GM12878 (cell line): Measurements from ENCODE around the gene GPR62. TPM values are rescaled to one million over a fixed set of nuclear protein-coding genes. Genes with fewer than 3 reads are reported as not detected.

ENCODE experiments used
- ATAC-seq: fragments of 200-7000 bp; cut with Tn5 transposase; 3 replicates; pipeline ENCODE4 v1.9.1; 2020; ENCODE audit warnings: mild to moderate bottlenecking, moderate library complexity
- Bru-seq: library from RNA; stranded (reverse); fragments of 400-500 nt; gene quantifications from one replicate; lab custom pipeline; 2021; lab: Mats Ljungman, UMichigan
- BruChase-seq, 2 experiments: library from RNA; stranded (reverse); fragments of 400-500 nt; gene quantifications; one replicate each; lab custom pipeline; 2021; lab: Mats Ljungman, UMichigan
- BruUV-seq: library from RNA; stranded (reverse); fragments of 400-500 nt; replicated peaks from 2 replicates; lab custom pipeline; 2021; lab: Mats Ljungman, UMichigan
- CTCF ChIA-PET: fragments of 300-600 bp; sonication (Branson Sonifier 250); formaldehyde crosslinking; extraction: SDS; loops from one replicate; lab custom pipeline; 2021; ENCODE audit warnings: inconsistent platforms; lab: Yijun Ruan, JAX
- POLR2A ChIA-PET: fragments of 350-600 bp; formaldehyde crosslinking; extraction: SDS; loops from one replicate; lab custom pipeline; 2021; ENCODE audit warnings: inconsistent platforms; lab: Charles Lee
- RAD21 ChIA-PET: fragments of 300-600 bp; sonication (Branson Sonifier 250); formaldehyde crosslinking; loops from one replicate; lab custom pipeline; 2023; ENCODE audit warnings: antibody characterized with exemption; ENCODE audit not compliant: unreplicated experiment; lab: Charles Lee
- SMC1A ChIA-PET: fragments of 300-600 bp; sonication (Branson Sonifier 250); formaldehyde crosslinking; loops from one replicate; lab custom pipeline; 2023; ENCODE audit not compliant: unreplicated experiment, uncharacterized antibody; lab: Charles Lee
- DNase-seq: peaks from one replicate; pipeline ENCODE4 v3.0.0-alpha.2; 2011; ENCODE audit warnings: low read depth, low spot score
- FAIRE-seq: peaks from 3 replicates; lab custom pipeline; 2011; peaks lifted over from hg19 to GRCh38; lab: Jason Lieb, UNC
- H2AFZ ChIP-seq: 2 replicates; pipeline ENCODE4 v1.6.0; 2011; ENCODE audit warnings: low read depth, low read length, control low read depth; ENCODE audit not compliant: control insufficient read depth
- H3K27ac ChIP-seq: 2 replicates; pipeline ENCODE4 v1.5.1; 2011; ENCODE audit warnings: control low read depth; ENCODE audit not compliant: control insufficient read depth, insufficient read depth
- H3K27me3 ChIP-seq, 2 experiments: replicated peaks in 1 of 2; 2 replicates each; pipeline versions ENCODE4 v1.6.0 to v1.6.1; 2011; ENCODE audit warnings: low read length in 1 of 2; ENCODE audit not compliant: control insufficient read depth in 2 of 2, insufficient read depth in 2 of 2
- H3K36me3 ChIP-seq, 2 experiments: 2 replicates each; pipeline ENCODE4 v1.5.1; 2011; ENCODE audit warnings: low read length in 1 of 2; ENCODE audit not compliant: control insufficient read depth in 2 of 2, insufficient read depth in 2 of 2
- H3K4me1 ChIP-seq: 2 replicates; pipeline ENCODE4 v1.6.1; 2011; ENCODE audit warnings: mild to moderate bottlenecking, low read length, moderate library complexity, mixed read lengths; ENCODE audit not compliant: control insufficient read depth, insufficient read depth
- H3K4me2 ChIP-seq: 2 replicates; pipeline ENCODE4 v1.6.0; 2011; ENCODE audit warnings: control low read depth; ENCODE audit not compliant: control insufficient read depth, insufficient read depth
- H3K4me3 ChIP-seq: fragments of 200-600 bp; sonication (generic); 2 replicates; pipeline ENCODE4 v1.5.1; 2016
- H3K79me2 ChIP-seq: 2 replicates; pipeline ENCODE4 v1.6.0; 2011; ENCODE audit warnings: low read length; ENCODE audit not compliant: control insufficient read depth, insufficient read depth
- H3K9ac ChIP-seq: 2 replicates; pipeline ENCODE4 v1.8.0; 2011; ENCODE audit warnings: low read length, control low read depth, mixed read lengths; ENCODE audit not compliant: control insufficient read depth, insufficient read depth
- H3K9me3 ChIP-seq: replicated peaks from 3 replicates; pipeline ENCODE4 v1.5.1; 2011; ENCODE audit warnings: mild to moderate bottlenecking, low read length; ENCODE audit not compliant: control insufficient read depth, insufficient read depth
- H4K20me1 ChIP-seq: 2 replicates; pipeline ENCODE4 v1.6.0; 2011; ENCODE audit not compliant: control insufficient read depth, insufficient read depth
- ATF2 ChIP-seq: IDR thresholded peaks from 2 replicates; pipeline ENCODE4 v1.6.1; 2012; ENCODE audit warnings: low read length, inconsistent platforms
- GABPA ChIP-seq: IDR thresholded peaks from 2 replicates; pipeline ENCODE4 v1.6.1; 2014; ENCODE audit warnings: antibody characterized with exemption, low read depth, mild to moderate bottlenecking, inconsistent platforms
- HDAC2 ChIP-seq: fragments of 200-600 bp; sonication (generic); IDR thresholded peaks from 2 replicates; pipeline ENCODE4 v1.6.1; 2017
- IKZF1 ChIP-seq: fragments of 450-650 bp; conservative IDR thresholded peaks from 2 replicates; pipeline ENCODE4 v1.6.1; 2017; ENCODE audit warnings: antibody characterized with exemption, mild to moderate bottlenecking
- MAX ChIP-seq: IDR thresholded peaks from 2 replicates; pipeline ENCODE4 v1.6.1; 2012; ENCODE audit warnings: low read depth, low read length, improper control_type of control experiment
- NFYA ChIP-seq: IDR thresholded peaks from 2 replicates; pipeline ENCODE4 v1.6.1; 2011; ENCODE audit warnings: low read depth, mild to moderate bottlenecking, low read length, improper control_type of control experiment, borderline replicate concordance
- NFYB ChIP-seq: IDR thresholded peaks from 2 replicates; pipeline ENCODE4 v1.6.1; 2011; ENCODE audit warnings: low read depth, mild to moderate bottlenecking, low read length, improper control_type of control experiment, moderate library complexity; ENCODE audit not compliant: insufficient read depth
- RCOR1 ChIP-seq: conservative IDR thresholded peaks from 2 replicates; pipeline ENCODE4 v1.6.1; 2012; ENCODE audit warnings: low read depth, low read length, improper control_type of control experiment
- SIN3A ChIP-seq: IDR thresholded peaks from 2 replicates; pipeline ENCODE4 v1.6.1; 2012; ENCODE audit warnings: low read depth, low read length, improper control_type of control experiment
- WGBS: methylation state at CpG from one replicate; pipeline ENCODE4 v1.1.6; 2016; ENCODE audit warnings: low lambda C conversion rate; ENCODE audit not compliant: insufficient replicate concordance, insufficient coverage; ENCODE audit errors: missing lambda C conversion rate; 5-methylcytosine and 5-hydroxymethylcytosine counted together
- in situ Hi-C: fragments of 300-500 bp; cut with MboI; formaldehyde crosslinking; loops from 9 replicates; pipeline ENCODE4 v1.14.3; 2018; ENCODE audit warnings: mixed read lengths
- intact Hi-C: fragments of 100-400 bp; cut with micrococcal nuclease; formaldehyde crosslinking; loops from one replicate; pipeline ENCODE4 v1.14.2; 2022; ENCODE audit not compliant: unreplicated experiment
- long read RNA-seq, 2 experiments: library from polyadenylated mRNA; unstranded; transcript quantifications; one replicate each; pipeline ENCODE4 v2.0.0, GENCODE V29; 2019 to 2020
- polyA minus RNA-seq, 3 experiments: library from RNA; depleted of rRNA, polyadenylated mRNA; stranded (reverse); fragments of >200 nt; gene quantifications; 2 replicates each; pipeline ENCODE4 v1.2.3, GENCODE V29; 2011
- polyA plus RNA-seq, 11 experiments: library from polyadenylated mRNA; depleted of rRNA in 4 of 11; unstranded in 6 of 11; stranded (reverse) in 5 of 11; fragments of >200 nt; fragmentation: Nextera tagmentation in 4 of 11; fragmentation: Illumina TruSeq in 1 of 11; extraction: Ambion mirVana in 4 of 11; extraction: Trizol in 1 of 11; gene quantifications; 1 replicate in 1 of 11; 2 replicates in 10 of 11; pipeline versions ENCODE4 v1.2.1 to v1.2.3, GENCODE V29; 2011 to 2016; ENCODE audit warnings: inconsistent platforms in 2 of 11, missing spikeins in 2 of 11, low read depth in 1 of 11
- total RNA-seq, 4 experiments: library from RNA; depleted of rRNA in 3 of 4; stranded (reverse); fragments of >200 nt in 3 of 4; fragmentation: Illumina TruSeq in 1 of 4; extraction: Trizol in 1 of 4; gene quantifications; 2 replicates each; pipeline versions ENCODE4 v1.2.1 to v1.2.3, GENCODE V29; 2013 to 2021
- TF ChIP-seq, protein P1 (sequence below): fragments of 450-650 bp; IDR thresholded peaks from 2 replicates; pipeline ENCODE4 v1.6.1; 2017; ENCODE audit warnings: mild to moderate bottlenecking, moderate library complexity
- TF ChIP-seq, protein P2 (sequence below): IDR thresholded peaks from 2 replicates; pipeline ENCODE4 v1.6.1; 2011; ENCODE audit warnings: borderline replicate concordance, low read depth, mild to moderate bottlenecking, moderate library complexity, mixed read lengths, low read length; ENCODE audit not compliant: insufficient read depth; ENCODE audit errors: extremely low read length

The GPR62 gene, protein sequence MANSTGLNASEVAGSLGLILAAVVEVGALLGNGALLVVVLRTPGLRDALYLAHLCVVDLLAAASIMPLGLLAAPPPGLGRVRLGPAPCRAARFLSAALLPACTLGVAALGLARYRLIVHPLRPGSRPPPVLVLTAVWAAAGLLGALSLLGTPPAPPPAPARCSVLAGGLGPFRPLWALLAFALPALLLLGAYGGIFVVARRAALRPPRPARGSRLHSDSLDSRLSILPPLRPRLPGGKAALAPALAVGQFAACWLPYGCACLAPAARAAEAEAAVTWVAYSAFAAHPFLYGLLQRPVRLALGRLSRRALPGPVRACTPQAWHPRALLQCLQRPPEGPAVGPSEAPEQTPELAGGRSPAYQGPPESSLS
- not detected in 2 replicates for total RNA-seq (2013; cell fraction: nucleolus; rRNA removed)
- not detected in 2 replicates for total RNA-seq (2014; rRNA removed)
- total RNA-seq (2014; rRNA removed; fragmentation: Illumina TruSeq; extraction: Trizol): not detected in 2 replicates
- not detected in 2 replicates for total RNA-seq (2021)
- polyA plus RNA-seq (2011; ENCODE audit: low read depth): not detected
- not detected in 2 replicates for polyA plus RNA-seq (2011; rRNA removed)
- polyA plus RNA-seq (2011; cell fraction: cytosol; rRNA removed): not detected in 2 replicates
- polyA plus RNA-seq (2011; cell fraction: nucleus; rRNA removed): 0.07 TPM in 1 of 2 replicates, not detected in the other
- 0.06 and 0.07 TPM in 2 replicates for polyA plus RNA-seq (2012)
- not detected in 2 replicates for polyA plus RNA-seq (2014; fragmentation: Illumina TruSeq; extraction: Trizol)
- not detected for polyA plus RNA-seq (2014; fragmentation: Nextera tagmentation; extraction: Ambion mirVana)
- not detected in 2 replicates for polyA plus RNA-seq (2014; rRNA removed)
- not detected for polyA plus RNA-seq (2016; fragmentation: Nextera tagmentation; extraction: Ambion mirVana)
- not detected in 2 replicates for polyA minus RNA-seq (2011; rRNA and poly(A)+ RNA removed)
- polyA minus RNA-seq (2011; cell fraction: cytosol; rRNA and poly(A)+ RNA removed): not detected in 2 replicates
- polyA minus RNA-seq (2011; cell fraction: nucleus; rRNA and poly(A)+ RNA removed): 0.19 TPM in 1 of 2 replicates, not detected in the other
- not detected for Bru-seq, nascent RNA
- BruChase-seq, experiment 1, labeled RNA remaining after a 6-hour chase: not detected
- not detected for BruChase-seq, experiment 2, labeled RNA remaining after a 2-hour chase
- long read RNA-seq, experiment 1: 0 reads
- long read RNA-seq, experiment 2: 0 reads

DNA sequence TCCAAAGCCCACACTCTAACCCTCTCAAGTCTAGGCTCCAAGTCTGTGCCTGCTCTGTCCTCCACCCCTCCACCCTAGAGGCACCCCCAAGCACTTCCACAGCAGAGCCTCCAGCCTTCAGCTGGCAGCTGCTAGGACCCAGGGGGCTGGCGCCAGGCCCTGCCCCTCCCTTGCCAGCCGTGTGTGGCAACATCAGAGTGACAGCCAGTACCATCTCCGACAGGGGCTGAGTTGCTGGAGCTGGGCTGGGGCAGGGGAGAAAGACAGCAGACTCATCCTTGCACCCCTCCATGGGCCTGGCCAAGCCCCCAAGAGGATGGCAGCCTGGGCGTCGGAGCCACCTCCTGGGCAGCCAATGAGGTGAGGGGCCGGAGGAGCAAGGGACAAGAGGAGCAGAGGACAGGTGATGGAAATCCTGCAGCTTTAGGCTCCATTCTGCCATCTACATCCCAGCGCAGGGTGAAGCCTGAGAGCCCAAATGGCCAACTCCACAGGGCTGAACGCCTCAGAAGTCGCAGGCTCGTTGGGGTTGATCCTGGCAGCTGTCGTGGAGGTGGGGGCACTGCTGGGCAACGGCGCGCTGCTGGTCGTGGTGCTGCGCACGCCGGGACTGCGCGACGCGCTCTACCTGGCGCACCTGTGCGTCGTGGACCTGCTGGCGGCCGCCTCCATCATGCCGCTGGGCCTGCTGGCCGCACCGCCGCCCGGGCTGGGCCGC lies at the start of gene GPR62:
GPR62 (plus strand) TSS at position 207 of the 718 bp plus-strand sequence; CDS start at position 479, 272 bp downstream.
- CTCF ChIA-PET: interaction anchor here (1.5 to 1.6 kb wide), 2 partner anchors 13 to 14 kb away, joined by 4 to 5 read pairs; partner anchors contain the start of genes PARP3 and RRP9
- Histone ChIP-seq H3K36me3 (no peaks in the 10 kb centered on the region), H3K9ac (no peak within 1 kb of the TSS), H2AFZ (no peak within 1 kb of the TSS; the same call in 1 of the 2 replicates), H3K9me3 (no peaks in the 10 kb centered on the region), H3K79me2 (no peaks in the 10 kb centered on the region), H3K27me3 (peaks cover 0 to 8% of the 10 kb centered on the region in 2 experiments; a peak in 3 of 4 replicates), H3K27ac (no peak within 1 kb of the TSS), H3K4me1 (no peaks in the 10 kb centered on the region), H3K4me3 (no peak within 1 kb of the TSS), H3K4me2 (peak within 1 kb of the TSS; percentile 22; the same call in 1 of the 2 replicates), H4K20me1 (no peaks in the 10 kb centered on the region)
- TF ChIP-seq MAX (no peak), NFYA (no peak), RCOR1 (no peak), IKZF1 (no peak), GABPA (no peak), SIN3A (no peak), HDAC2 (no peak), ATF2 (no peak), NFYB (no peak)
- TF ChIP-seq, protein P1, sequence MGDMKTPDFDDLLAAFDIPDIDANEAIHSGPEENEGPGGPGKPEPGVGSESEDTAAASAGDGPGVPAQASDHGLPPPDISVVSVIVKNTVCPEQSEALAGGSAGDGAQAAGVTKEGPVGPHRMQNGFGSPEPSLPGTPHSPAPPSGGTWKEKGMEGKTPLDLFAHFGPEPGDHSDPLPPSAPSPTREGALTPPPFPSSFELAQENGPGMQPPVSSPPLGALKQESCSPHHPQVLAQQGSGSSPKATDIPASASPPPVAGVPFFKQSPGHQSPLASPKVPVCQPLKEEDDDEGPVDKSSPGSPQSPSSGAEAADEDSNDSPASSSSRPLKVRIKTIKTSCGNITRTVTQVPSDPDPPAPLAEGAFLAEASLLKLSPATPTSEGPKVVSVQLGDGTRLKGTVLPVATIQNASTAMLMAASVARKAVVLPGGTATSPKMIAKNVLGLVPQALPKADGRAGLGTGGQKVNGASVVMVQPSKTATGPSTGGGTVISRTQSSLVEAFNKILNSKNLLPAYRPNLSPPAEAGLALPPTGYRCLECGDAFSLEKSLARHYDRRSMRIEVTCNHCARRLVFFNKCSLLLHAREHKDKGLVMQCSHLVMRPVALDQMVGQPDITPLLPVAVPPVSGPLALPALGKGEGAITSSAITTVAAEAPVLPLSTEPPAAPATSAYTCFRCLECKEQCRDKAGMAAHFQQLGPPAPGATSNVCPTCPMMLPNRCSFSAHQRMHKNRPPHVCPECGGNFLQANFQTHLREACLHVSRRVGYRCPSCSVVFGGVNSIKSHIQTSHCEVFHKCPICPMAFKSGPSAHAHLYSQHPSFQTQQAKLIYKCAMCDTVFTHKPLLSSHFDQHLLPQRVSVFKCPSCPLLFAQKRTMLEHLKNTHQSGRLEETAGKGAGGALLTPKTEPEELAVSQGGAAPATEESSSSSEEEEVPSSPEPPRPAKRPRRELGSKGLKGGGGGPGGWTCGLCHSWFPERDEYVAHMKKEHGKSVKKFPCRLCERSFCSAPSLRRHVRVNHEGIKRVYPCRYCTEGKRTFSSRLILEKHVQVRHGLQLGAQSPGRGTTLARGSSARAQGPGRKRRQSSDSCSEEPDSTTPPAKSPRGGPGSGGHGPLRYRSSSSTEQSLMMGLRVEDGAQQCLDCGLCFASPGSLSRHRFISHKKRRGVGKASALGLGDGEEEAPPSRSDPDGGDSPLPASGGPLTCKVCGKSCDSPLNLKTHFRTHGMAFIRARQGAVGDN: no peak
- TF ChIP-seq, protein P2, sequence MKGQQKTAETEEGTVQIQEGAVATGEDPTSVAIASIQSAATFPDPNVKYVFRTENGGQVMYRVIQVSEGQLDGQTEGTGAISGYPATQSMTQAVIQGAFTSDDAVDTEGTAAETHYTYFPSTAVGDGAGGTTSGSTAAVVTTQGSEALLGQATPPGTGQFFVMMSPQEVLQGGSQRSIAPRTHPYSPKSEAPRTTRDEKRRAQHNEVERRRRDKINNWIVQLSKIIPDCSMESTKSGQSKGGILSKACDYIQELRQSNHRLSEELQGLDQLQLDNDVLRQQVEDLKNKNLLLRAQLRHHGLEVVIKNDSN: no peak
- POLR2A ChIA-PET: no interaction called here
- 74% methylated on average over 33 of the region's 33 CpGs for WGBS
- intact Hi-C loops (no loop called here), in situ Hi-C loops (no loop called here)
- RAD21 ChIA-PET: no interaction called here
- ATAC-seq: no peak
- no peak for FAIRE-seq
- BruUV-seq: no TSS peak
- no peak for DNase-seq
- SMC1A ChIA-PET: no interaction called here
